SU-DHL-6 (cell line): ENCODE results near the gene AMN1.
A peak's percentile ranks its signal among the peaks of the same experiment; 100 is the strongest.

ENCODE experiments used
- H2AFZ ChIP-seq: fragments of 200-600 bp; sonication (generic); 2 replicates; pipeline ENCODE4 v1.6.1; 2014; ENCODE audit warnings: low read depth, mild to moderate bottlenecking, moderate library complexity, mixed read lengths, antibody characterized with exemption, low read length; ENCODE audit not compliant: severe bottlenecking
- H3F3A ChIP-seq: fragments of 200-600 bp; shearing (Covaris generic); 2 replicates; pipeline ENCODE4 v1.6.0; 2016; ENCODE audit warnings: antibody characterized with exemption, mild to moderate bottlenecking; ENCODE audit not compliant: insufficient read depth
- H3K27ac ChIP-seq: fragments of 200-600 bp; sonication (generic); 2 replicates; pipeline ENCODE4 v1.5.1; 2016; ENCODE audit warnings: low read depth, mild to moderate bottlenecking, low read length, moderate library complexity, mixed read lengths
- H3K27me3 ChIP-seq: fragments of 200-600 bp; sonication (generic), shearing (Covaris generic); 2 replicates; pipeline ENCODE4 v1.6.0; 2014; ENCODE audit warnings: mild to moderate bottlenecking, low read length
- H3K36me3 ChIP-seq: fragments of 200-600 bp; sonication (generic); 2 replicates; pipeline ENCODE4 v1.6.1; 2014; ENCODE audit warnings: mild to moderate bottlenecking, low read length, mixed read lengths
- H3K4me2 ChIP-seq: fragments of 300-600, 200-600 bp; shearing (Covaris generic), sonication (generic); 2 replicates; pipeline ENCODE4 v1.6.0; 2014; ENCODE audit warnings: low read length, low read depth, mild to moderate bottlenecking; ENCODE audit not compliant: poor library complexity, severe bottlenecking
- H3K4me3 ChIP-seq: fragments of 200-600 bp; sonication (generic); 2 replicates; pipeline ENCODE4 v1.5.1; 2014; ENCODE audit warnings: antibody characterized with exemption, low read length, mild to moderate bottlenecking, mixed read lengths; ENCODE audit not compliant: insufficient read depth, poor library complexity, severe bottlenecking
- H3K79me2 ChIP-seq: fragments of 200-600 bp; sonication (generic); 2 replicates; pipeline ENCODE4 v1.6.1; 2014; ENCODE audit warnings: mild to moderate bottlenecking, low read length, moderate library complexity; ENCODE audit not compliant: insufficient read depth
- H3K9ac ChIP-seq: fragments of 200-600 bp; sonication (generic); 2 replicates; pipeline ENCODE4 v1.7.0; 2014; ENCODE audit warnings: mild to moderate bottlenecking, low read length
- H3K9me2 ChIP-seq: fragments of 200-600 bp; sonication (generic); replicated peaks from 2 replicates; pipeline ENCODE4 v1.6.1; 2014; ENCODE audit warnings: low read length; ENCODE audit not compliant: insufficient read depth
- H3K9me3 ChIP-seq: fragments of 200-600 bp; sonication (generic); 2 replicates; pipeline ENCODE4 v1.6.1; 2014; ENCODE audit warnings: low read length, mixed read lengths; ENCODE audit not compliant: insufficient read depth
- H4K20me1 ChIP-seq: fragments of 200-600 bp; sonication (generic); 2 replicates; pipeline ENCODE4 v1.6.1; 2014; ENCODE audit warnings: low read depth, mild to moderate bottlenecking, antibody characterized with exemption, low read length, moderate library complexity, mixed read lengths
- CTCF ChIP-seq: fragments of 200-600 bp; sonication (generic); IDR thresholded peaks from one replicate; pipeline ENCODE4 v1.5.1; 2017; ENCODE audit warnings: antibody characterized with exemption, mild to moderate bottlenecking, low read length, moderate library complexity; ENCODE audit not compliant: insufficient read depth, poor library complexity, severe bottlenecking
- EZH2phosphoT487 ChIP-seq: fragments of 200-600 bp; sonication (generic), shearing (Covaris generic); conservative IDR thresholded peaks from 2 replicates; pipeline ENCODE4 v1.6.1; 2018; ENCODE audit warnings: mild to moderate bottlenecking, antibody characterized with exemption, low read length, moderate library complexity, mixed read lengths

AMN1 gene

GRCh38 chr12:31634620-31635019, 94.2 kb downstream of the AMN1 start:
- Histone ChIP-seq H3K4me2 (no peak overlapping the region), H2AFZ (no peak overlapping the region), H3K27ac (no peak overlapping the region), H3K27me3 (no peaks in the 10 kb centered on the region), H3K36me3 (no peaks in the 10 kb centered on the region), H3K9me2 (no peaks in the 10 kb centered on the region), H3K9ac (no peak overlapping the region), H4K20me1 (no peaks in the 10 kb centered on the region), H3K4me3 (no peak overlapping the region), H3F3A (peaks cover 26% of the 10 kb centered on the region), H3K9me3 (no peaks in the 10 kb centered on the region), H3K79me2 (no peaks in the 10 kb centered on the region)
- no peak for TF ChIP-seq EZH2phosphoT487
- no peak for TF ChIP-seq CTCF

- Histone ChIP-seq H3K9ac (no peak overlapping the region), H3K9me3 (no peaks in the 10 kb centered on the region), H3K27ac (no peak overlapping the region), H3K36me3 (no peaks in the 10 kb centered on the region), H3F3A (peaks cover 26% of the 10 kb centered on the region), H3K27me3 (no peaks in the 10 kb centered on the region), H3K79me2 (no peaks in the 10 kb centered on the region), H3K4me3 (no peak overlapping the region), H3K4me2 (no peak overlapping the region), H2AFZ (no peak overlapping the region), H4K20me1 (no peaks in the 10 kb centered on the region), H3K9me2 (no peaks in the 10 kb centered on the region)
- TF ChIP-seq CTCF (no peak), EZH2phosphoT487 (no peak)
Measured at GRCh38 chr12:31633464-31633863, 95.4 kb downstream of the AMN1 start.

- Histone ChIP-seq H3K4me3 (no peak overlapping the region), H3K9ac (no peak overlapping the region), H3K9me3 (no peaks in the 10 kb centered on the region), H3K9me2 (no peaks in the 10 kb centered on the region), H3K4me2 (no peak overlapping the region), H3K36me3 (no peaks in the 10 kb centered on the region), H3F3A (peaks cover 21% of the 10 kb centered on the region), H3K27ac (no peak overlapping the region), H3K79me2 (no peaks in the 10 kb centered on the region), H2AFZ (peak overlapping the region; percentile 19), H4K20me1 (no peaks in the 10 kb centered on the region), H3K27me3 (no peaks in the 10 kb centered on the region)
- TF ChIP-seq CTCF (no peak), EZH2phosphoT487 (no peak)
Measured at GRCh38 chr12:31631809-31632208, 97.0 kb downstream of the AMN1 start.
